Ascending aorta (tissue), 2 donors: ENCODE data around the gene SEC23IP. TPM values are rescaled to one million over a fixed set of nuclear protein-coding genes. Genes with fewer than 3 reads are reported as not detected.

Source experiments
- DNase-seq, 2 donors: peaks; one replicate each; pipeline ENCODE4 v3.0.0-alpha.2; 2019; ENCODE audit warnings: low spot score in 2 of 2
- H3K27ac ChIP-seq, 2 donors: fragments of 200-600 bp; sonication (generic); one replicate each; pipeline ENCODE4 v1.5.1; 2016 to 2017; ENCODE audit warnings: mild to moderate bottlenecking in 1 of 2
- H3K27me3 ChIP-seq: fragments of 200-600 bp; sonication (generic); one replicate; pipeline ENCODE4 v1.5.1; 2017
- H3K36me3 ChIP-seq, 2 donors: fragments of 200-600 bp; sonication (generic); one replicate each; pipeline ENCODE4 v1.5.1; 2016
- H3K4me1 ChIP-seq, 2 donors: fragments of 200-600 bp; sonication (generic); one replicate each; pipeline ENCODE4 v1.5.1; 2016 to 2017; ENCODE audit warnings: mild to moderate bottlenecking in 1 of 2
- H3K4me3 ChIP-seq, 2 donors: fragments of 200-600 bp; sonication (generic); one replicate each; pipeline ENCODE4 v1.5.1; 2016 to 2017; ENCODE audit warnings: mild to moderate bottlenecking in 1 of 2
- H3K9me3 ChIP-seq, 2 donors: fragments of 200-600 bp; sonication (generic); one replicate each; pipeline ENCODE4 v1.5.1; 2016
- intact Hi-C: fragments of 100-400 bp; cut with DNase I; formaldehyde crosslinking; loops from one replicate; pipeline ENCODE4 v1.15.1; 2023
- total RNA-seq: library from RNA; depleted of rRNA; stranded (reverse); fragments of >200 nt; gene quantifications from one replicate; pipeline ENCODE4 v1.1.0, GENCODE V29; 2016
- TF ChIP-seq, protein P1 (sequence below), 3 experiments: fragments of 200-600 bp in 2 of 3; fragments of 450-650 bp in 1 of 3; sonication (generic) in 2 of 3; IDR thresholded peaks; one replicate each; pipeline ENCODE4 v1.5.1; 2016 to 2019; ENCODE audit warnings: antibody characterized with exemption in 3 of 3, mild to moderate bottlenecking in 1 of 3, moderate library complexity in 1 of 3

The SEC23IP gene
- total RNA-seq, 1 donor from 2014 or later: 17.1 TPM

DNA sequence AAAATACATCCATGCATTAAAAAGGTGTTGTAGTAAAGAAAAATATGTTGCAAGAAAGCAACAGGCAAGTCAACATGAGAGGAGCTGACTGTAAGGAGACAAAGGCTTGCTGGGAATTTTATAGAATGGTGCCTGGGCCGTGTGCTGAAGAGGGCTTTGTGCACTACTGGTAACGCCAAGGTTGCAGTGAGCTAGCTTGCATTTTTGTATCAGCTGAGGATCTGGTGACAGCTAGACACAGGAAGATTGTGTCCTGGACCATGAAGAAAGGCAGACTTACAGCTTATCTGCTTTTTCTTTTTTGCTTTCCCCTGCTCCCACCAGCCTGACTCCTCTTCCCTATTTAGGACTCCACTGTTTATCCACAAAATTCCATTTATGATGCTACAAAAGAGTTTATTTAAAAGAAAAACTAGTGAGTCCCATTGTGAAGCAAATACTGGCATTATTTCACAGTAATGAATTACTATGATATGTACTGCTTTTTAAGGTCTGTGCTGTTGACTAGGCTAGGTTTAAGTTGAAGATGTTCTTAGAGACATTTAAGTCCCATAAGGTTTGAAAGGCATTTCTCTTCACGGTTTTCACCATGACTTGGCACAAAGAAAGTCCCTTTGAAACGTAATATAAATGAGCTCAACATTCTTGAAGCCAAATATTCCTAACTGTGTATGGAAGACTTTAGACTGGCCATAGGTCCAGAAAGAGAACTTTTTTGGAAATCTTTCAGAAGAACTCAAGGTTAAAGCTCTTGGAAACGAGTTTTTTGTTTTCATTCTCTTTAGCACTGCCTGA, 88.6 kb downstream of the SEC23IP start:
- Histone ChIP-seq H3K4me1 (no peaks in the 10 kb centered on the region), H3K27me3 (no peaks in the 10 kb centered on the region), H3K4me3 (no peak overlapping the region), H3K27ac (no peak overlapping the region), H3K36me3 (no peaks in the 10 kb centered on the region), H3K9me3 (no peaks in the 10 kb centered on the region)
- intact Hi-C loops: no loop called here
- no peak for DNase-seq
- TF ChIP-seq, protein P1, sequence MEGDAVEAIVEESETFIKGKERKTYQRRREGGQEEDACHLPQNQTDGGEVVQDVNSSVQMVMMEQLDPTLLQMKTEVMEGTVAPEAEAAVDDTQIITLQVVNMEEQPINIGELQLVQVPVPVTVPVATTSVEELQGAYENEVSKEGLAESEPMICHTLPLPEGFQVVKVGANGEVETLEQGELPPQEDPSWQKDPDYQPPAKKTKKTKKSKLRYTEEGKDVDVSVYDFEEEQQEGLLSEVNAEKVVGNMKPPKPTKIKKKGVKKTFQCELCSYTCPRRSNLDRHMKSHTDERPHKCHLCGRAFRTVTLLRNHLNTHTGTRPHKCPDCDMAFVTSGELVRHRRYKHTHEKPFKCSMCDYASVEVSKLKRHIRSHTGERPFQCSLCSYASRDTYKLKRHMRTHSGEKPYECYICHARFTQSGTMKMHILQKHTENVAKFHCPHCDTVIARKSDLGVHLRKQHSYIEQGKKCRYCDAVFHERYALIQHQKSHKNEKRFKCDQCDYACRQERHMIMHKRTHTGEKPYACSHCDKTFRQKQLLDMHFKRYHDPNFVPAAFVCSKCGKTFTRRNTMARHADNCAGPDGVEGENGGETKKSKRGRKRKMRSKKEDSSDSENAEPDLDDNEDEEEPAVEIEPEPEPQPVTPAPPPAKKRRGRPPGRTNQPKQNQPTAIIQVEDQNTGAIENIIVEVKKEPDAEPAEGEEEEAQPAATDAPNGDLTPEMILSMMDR (IDR thresholded peaks at IDR 0.05): no peak

GRCh38 chr10:119981826-119982225, 89.3 kb downstream of the SEC23IP start:
- Histone ChIP-seq H3K27me3 (no peaks in the 10 kb centered on the region), H3K27ac (no peak overlapping the region), H3K4me1 (no peaks in the 10 kb centered on the region), H3K36me3 (no peaks in the 10 kb centered on the region), H3K9me3 (no peaks in the 10 kb centered on the region), H3K4me3 (no peak overlapping the region)
- intact Hi-C loops: no loop called here
- no peak for DNase-seq
- TF ChIP-seq, protein P1 (IDR thresholded peaks at IDR 0.05): no peak

GRCh38 chr10:119988333-119988732, 95.8 kb downstream of the SEC23IP start:
- intact Hi-C loops: no loop called here
- Histone ChIP-seq H3K27me3 (no peaks in the 10 kb centered on the region), H3K4me3 (no peak overlapping the region), H3K4me1 (no peaks in the 10 kb centered on the region), H3K36me3 (no peaks in the 10 kb centered on the region), H3K27ac (no peak overlapping the region), H3K9me3 (no peaks in the 10 kb centered on the region)
- no peak for DNase-seq
- TF ChIP-seq, protein P1 (IDR thresholded peaks at IDR 0.05): no peak

- no peak for DNase-seq
- H3K4me3 ChIP-seq: no peak overlapping the region
- H3K4me1 ChIP-seq: no peaks in the 10 kb centered on the region
- TF ChIP-seq, protein P1 (IDR thresholded peaks at IDR 0.05): no peak
- H3K27me3 ChIP-seq: no peaks in the 10 kb centered on the region
- no peaks in the 10 kb centered on the region for H3K9me3 ChIP-seq
- intact Hi-C loops: no loop called here
- no peak overlapping the region for H3K27ac ChIP-seq
- no peaks in the 10 kb centered on the region for H3K36me3 ChIP-seq
Measured at GRCh38 chr10:119989966-119990365, 97.4 kb downstream of the SEC23IP start.

- no peak overlapping the region for H3K4me3 ChIP-seq
- H3K36me3 ChIP-seq: no peaks in the 10 kb centered on the region
- no peak overlapping the region for H3K27ac ChIP-seq
- intact Hi-C loops: no loop called here
- no peaks in the 10 kb centered on the region for H3K27me3 ChIP-seq
- DNase-seq: no peak
- peaks cover 0 to 2% of the 10 kb centered on the region in 2 donors for H3K9me3 ChIP-seq
- no peaks in the 10 kb centered on the region for H3K4me1 ChIP-seq
- TF ChIP-seq, protein P1 (IDR thresholded peaks at IDR 0.05): no peak
Measured at GRCh38 chr10:119991066-119991465, 98.5 kb downstream of the SEC23IP start.
